ENCODE data around the gene GRIN3A.

GRCh38 chr9:101590901-101591300 is 147.5 kb downstream of the GRIN3A start:
- TF ChIP-seq CTCF (IDR thresholded peaks at IDR 0.05; ENCODE audit: insufficient read depth, low read length, poor library complexity, severe bottlenecking) = no peak
- TF ChIP-seq EZH2phosphoT487 (conservative IDR thresholded peaks at IDR 0.05; ENCODE audit: low read length) = no peak
